HG02571 (cell line): Measurements from ENCODE around the gene RPA3.

Source experiments
- ATAC-seq: cut with Tn5 transposase; IDR thresholded peaks from one replicate; pipeline ENCODE4 v1.9.1; 2021; ENCODE audit warnings: mild to moderate bottlenecking, moderate library complexity; ENCODE audit not compliant: unreplicated experiment

RPA3 gene

GRCh38 chr7:7654964-7655715 lies 63.3 kb downstream of the RPA3 start:
- ATAC-seq = no peak

DNA sequence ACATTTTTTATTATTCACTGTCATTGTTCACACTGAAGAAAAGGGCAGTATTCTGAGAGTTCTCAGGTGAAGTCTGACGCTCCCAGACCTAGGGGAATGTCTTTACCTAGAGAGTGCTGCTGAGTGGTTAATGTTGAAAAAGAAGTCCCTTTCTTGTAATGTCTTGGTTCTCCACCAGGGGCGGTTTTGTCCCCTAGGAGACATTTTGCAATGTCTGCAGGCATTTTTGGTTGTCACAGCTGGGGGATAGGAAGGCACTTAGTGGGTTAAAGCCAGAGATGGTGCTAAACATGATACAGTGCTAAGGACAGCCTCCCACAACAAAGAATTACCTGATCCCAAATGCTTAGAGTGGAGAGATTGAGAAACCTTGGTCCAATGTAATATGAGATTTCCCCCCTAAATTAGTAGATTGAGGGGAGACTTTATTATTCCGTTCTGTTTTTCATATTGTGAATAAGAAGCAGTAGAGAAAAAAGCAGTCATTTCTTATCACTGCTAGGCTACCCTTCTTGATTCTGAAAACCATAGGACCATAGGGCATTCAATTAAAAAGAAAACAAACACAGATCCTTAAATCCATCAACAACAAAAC lies 64.7 kb downstream of the RPA3 start:
- ATAC-seq = no peak

- no peak for ATAC-seq
Observed at GRCh38 chr7:7652798-7653540, 65.4 kb downstream of the RPA3 start.

GRCh38 chr7:7651479-7651878 lies 66.9 kb downstream of the RPA3 start:
- ATAC-seq = no peak

DNA sequence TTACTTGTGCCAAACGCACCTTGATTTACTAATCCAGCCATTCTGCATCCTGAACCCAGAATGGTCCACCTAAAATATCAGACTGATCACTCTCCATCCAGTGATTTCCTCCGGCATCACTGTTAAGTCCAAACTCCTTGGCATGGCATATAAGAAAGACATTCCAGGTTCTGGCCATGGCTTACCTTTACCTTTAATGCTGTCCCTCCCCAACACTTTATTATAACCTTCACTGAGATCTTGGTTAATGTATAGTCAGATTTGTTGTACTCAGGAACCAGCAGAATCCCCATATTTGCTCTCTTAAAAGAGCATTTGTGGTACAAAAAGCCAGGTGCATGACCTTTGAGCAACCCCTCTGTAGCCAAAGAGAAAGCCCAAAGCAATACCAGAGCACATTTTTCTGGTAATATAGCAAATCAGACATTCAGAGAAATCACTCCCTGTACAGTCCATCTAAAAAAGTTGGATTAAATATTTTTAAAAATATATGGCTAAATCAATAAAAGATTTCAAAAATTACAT lies 67.7 kb downstream of the RPA3 start:
- ATAC-seq = no peak

GRCh38 chr7:7647495-7648036 lies 70.8 kb downstream of the RPA3 start:
- ATAC-seq = no peak

- no peak for ATAC-seq
Observed at GRCh38 chr7:7642081-7642480, 76.3 kb downstream of the RPA3 start.

DNA sequence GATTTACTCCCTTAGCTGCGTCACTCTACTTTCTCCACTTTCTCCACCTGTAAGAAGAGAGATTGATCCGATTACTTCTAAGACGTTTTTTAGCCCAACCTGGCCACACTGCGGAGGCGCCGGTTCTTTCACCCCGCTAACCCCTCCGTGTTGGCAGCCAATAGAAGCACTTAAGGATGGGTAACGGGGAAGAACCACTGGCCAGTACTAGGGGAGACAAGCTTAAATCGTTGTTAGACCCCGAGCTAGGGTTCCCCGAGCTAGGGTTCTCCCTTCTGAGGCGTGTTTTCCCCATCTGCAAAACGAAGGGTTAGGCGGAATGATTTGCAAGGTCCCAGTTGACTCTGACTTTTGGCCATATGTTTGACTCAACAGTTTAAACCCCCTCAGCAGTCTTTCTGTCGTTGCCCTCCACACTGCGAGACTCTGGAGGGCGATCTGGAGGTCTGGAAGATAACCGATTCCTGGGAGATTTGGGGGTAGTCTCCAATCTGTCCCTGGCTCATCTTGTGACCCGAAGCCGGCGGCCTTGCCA lies 77.2 kb downstream of the RPA3 start:
- peak; percentile 11 for ATAC-seq

- ATAC-seq = peak; percentile 98
Observed at GRCh38 chr7:7640221-7641128, 77.9 kb downstream of the RPA3 start, which contains the start of gene UMAD1. TSS of gene UMAD1 (plus strand) at chr7:7640752. CDS start at chr7:7673372, 32,620 bp downstream.

DNA sequence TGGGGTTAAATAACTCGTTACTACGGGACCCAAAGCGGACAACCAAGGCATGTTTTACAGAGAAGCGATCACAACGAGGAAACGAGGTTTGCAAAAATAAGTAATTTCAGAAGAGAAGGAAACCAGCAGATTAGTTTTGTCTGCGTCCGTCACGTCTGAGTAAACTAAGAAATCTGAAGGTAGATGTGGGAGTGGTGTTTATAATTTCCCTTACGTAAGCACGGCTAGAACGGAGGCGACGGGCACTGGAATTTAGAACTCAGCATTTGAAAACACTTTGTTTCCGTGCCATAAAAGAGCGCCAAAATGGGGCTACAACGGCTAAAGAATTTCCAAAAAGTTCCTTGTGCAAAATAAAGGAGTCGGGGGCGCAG lies 78.6 kb downstream of the RPA3 start:
- ATAC-seq = no peak

DNA sequence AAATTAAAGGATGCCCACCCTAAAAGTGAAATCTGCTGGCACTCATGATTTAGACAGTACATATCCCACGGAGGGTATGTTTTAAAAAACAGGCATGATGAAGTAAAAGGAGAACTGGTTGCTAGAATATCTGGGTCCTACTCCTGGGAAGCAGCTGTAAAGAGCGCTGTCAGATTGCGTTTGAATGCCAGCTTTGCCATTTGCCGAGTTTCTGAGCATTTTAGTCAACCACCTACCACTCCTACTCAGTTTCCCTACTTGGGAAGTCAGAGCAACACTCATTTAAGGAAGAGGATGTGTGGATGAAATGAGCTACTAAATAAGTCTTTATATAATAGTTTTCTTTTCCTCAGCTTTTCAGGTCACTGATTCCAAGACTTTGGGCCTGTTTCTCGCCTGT lies 79.0 kb downstream of the RPA3 start:
- ATAC-seq = no peak

GRCh38 chr7:7630626-7631329 lies 87.6 kb downstream of the RPA3 start:
- ATAC-seq = no peak

DNA sequence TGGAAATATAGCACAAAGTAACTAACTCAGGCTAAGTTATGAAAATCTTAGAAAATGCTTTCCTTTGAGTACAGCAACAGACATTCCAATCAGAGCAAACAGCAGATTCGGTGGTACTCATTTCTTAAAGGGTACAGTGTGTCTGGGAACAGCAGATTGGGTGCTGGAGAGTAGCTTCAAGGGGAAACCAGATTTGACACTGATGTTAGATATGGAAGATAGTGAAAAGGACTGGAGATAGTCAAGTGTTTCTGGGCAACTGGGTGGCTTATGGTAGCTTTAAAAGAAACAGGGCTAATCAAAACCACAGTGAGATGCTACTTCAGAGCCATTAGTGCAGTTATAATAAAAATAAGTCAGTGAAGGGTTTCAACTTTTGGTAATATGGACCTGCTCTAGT lies 89.9 kb downstream of the RPA3 start:
- no peak for ATAC-seq

- no peak for ATAC-seq
Observed at GRCh38 chr7:7620644-7621210, 97.7 kb downstream of the RPA3 start.

DNA sequence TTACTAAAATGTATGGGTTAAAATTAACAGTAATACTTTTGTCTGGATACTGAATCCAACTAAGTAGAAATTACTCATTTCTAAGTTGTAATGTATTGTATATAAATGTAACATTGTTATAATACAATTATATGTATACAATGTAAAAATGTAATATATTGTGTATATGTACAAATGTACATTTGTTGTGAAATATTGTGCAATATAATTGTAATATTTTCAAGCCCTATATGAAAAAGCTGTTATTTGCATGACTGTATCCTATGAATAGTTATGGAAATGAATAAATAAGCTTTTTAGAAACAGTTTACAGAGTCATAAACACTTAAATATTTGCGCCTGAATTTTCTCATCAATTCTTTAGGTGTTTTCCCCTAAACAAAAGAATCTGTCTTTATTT lies 98.2 kb downstream of the RPA3 start:
- no peak for ATAC-seq

GRCh38 chr7:7618410-7618809 lies 100.0 kb downstream of the RPA3 start:
- no peak for ATAC-seq

- ATAC-seq = no peak
Observed at GRCh38 chr7:7617550-7617949, 100.9 kb downstream of the RPA3 start.

DNA sequence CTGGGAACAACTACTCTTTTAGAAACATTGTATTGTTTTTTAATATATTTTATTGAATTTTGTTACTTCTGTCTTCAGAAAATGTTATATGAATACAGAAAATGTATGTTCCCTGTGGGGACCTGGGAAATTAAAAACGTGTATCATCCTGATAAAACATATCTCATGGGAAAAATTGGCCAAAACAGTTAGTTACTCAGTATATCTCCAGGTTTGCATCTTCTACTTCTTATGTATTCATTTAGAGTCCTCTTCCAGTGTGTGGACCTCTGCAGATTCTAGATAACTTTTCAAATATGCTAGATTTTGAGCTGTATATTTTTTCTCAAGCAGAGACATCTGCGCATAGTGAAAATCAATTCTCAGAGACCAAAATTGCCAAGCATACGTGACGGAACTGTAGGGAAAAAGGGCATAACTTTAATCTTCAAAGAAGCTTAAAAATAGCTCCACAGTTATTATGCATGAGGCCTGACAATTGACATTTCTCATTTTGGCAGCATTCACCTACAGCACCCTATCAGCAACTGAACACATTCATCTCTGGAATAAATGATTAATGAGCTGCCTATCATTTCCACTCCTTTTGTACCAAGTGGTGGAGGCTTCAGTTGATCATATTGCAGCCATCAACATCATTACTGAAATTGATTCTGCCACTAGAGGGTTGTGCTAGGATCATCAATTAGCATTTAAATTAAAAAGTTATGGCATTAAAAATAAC lies 104.2 kb downstream of the RPA3 start:
- ATAC-seq = no peak

GRCh38 chr7:7613210-7613609 lies 105.2 kb downstream of the RPA3 start:
- no peak for ATAC-seq
